HCT116 (cell line): Measurements from ENCODE around the gene ARID5A.

ENCODE experiments used
- ATF3 ChIP-seq: IDR thresholded peaks from 2 replicates; pipeline ENCODE4 v1.6.1; 2012
- CTCF ChIP-seq, 3 experiments: fragments of 200-600 bp in 1 of 3; sonication (generic) in 1 of 3; IDR thresholded peaks in 2 of 3; conservative IDR thresholded peaks in 1 of 3; 2 replicates each; pipeline ENCODE4 v1.5.1; 2012 to 2017; ENCODE audit warnings: low read depth in 2 of 3, low read length in 2 of 3, antibody characterized with exemption in 1 of 3, borderline replicate concordance in 1 of 3, control low read depth in 1 of 3, mild to moderate bottlenecking in 1 of 3, mixed read lengths in 1 of 3, mixed run types in 1 of 3, moderate library complexity in 1 of 3; ENCODE audit not compliant: insufficient read depth in 1 of 3
- EZH2 ChIP-seq: fragments of 200-600 bp; sonication (generic); IDR thresholded peaks from 2 replicates; pipeline ENCODE4 v1.6.1; 2017; ENCODE audit warnings: antibody characterized with exemption, mixed run types
- POLR2AphosphoS5 ChIP-seq: IDR thresholded peaks from 2 replicates; pipeline ENCODE4 v1.6.1; 2011; ENCODE audit warnings: mild to moderate bottlenecking, low read depth, low read length, moderate library complexity

- TF ChIP-seq ATF3 (no peak), CTCF (IDR thresholded peaks at IDR 0.05 in 2 of 3, conservative IDR thresholded peaks at IDR 0.05 in 1 of 3; ENCODE audit: borderline replicate concordance in 1 of 3, insufficient read depth in 1 of 3, low read depth in 2 of 3, low read length in 2 of 3) (no peak), POLR2AphosphoS5 (no peak), EZH2 (no peak)
Observed at GRCh38 chr2:96525211-96525507, 11.4 kb upstream of the ARID5A start.
